AG09319 (cell line): Measurements from ENCODE around the gene FGF19.
A peak's percentile ranks its signal among the peaks of the same experiment; 100 is the strongest.

Experiments
- DNase-seq: peaks from one replicate; pipeline ENCODE4 v3.0.0-alpha.2; 2010; ENCODE audit warnings: low read depth; ENCODE audit errors: extremely low read depth
- TF ChIP-seq, protein P1 (sequence below): IDR thresholded peaks from 2 replicates; pipeline ENCODE4 v1.5.1; 2011; ENCODE audit warnings: low read depth, mild to moderate bottlenecking, inconsistent platforms, low read length, moderate library complexity

The FGF19 gene

DNA sequence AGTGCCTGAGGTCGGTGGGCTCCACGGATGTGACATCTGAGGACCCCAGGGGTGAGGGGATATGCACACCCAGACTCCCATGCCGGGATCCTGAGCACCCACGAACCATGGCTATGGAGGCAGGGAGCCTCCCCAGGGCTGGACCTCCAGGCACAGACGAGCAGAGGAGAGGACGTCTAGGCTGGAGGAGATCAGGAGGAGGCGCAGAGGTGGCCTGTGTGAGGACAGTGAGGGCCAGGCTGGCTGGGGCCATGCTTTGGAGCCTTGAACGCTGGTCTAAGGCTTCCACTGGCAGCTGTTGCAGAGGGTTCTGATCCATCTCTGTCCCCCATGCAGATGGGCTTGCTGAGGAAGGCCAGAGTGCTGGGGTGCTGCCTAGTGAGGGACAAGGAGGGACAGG, 42.3 kb upstream of the FGF19 start:
- DNase-seq = no peak
- TF ChIP-seq, protein P1, sequence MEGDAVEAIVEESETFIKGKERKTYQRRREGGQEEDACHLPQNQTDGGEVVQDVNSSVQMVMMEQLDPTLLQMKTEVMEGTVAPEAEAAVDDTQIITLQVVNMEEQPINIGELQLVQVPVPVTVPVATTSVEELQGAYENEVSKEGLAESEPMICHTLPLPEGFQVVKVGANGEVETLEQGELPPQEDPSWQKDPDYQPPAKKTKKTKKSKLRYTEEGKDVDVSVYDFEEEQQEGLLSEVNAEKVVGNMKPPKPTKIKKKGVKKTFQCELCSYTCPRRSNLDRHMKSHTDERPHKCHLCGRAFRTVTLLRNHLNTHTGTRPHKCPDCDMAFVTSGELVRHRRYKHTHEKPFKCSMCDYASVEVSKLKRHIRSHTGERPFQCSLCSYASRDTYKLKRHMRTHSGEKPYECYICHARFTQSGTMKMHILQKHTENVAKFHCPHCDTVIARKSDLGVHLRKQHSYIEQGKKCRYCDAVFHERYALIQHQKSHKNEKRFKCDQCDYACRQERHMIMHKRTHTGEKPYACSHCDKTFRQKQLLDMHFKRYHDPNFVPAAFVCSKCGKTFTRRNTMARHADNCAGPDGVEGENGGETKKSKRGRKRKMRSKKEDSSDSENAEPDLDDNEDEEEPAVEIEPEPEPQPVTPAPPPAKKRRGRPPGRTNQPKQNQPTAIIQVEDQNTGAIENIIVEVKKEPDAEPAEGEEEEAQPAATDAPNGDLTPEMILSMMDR = no peak

- DNase-seq = no peak
- TF ChIP-seq, protein P1 = no peak
These were observed 41.4 kb upstream of the FGF19 start for GRCh38 chr11:69745201-69745600.

DNA sequence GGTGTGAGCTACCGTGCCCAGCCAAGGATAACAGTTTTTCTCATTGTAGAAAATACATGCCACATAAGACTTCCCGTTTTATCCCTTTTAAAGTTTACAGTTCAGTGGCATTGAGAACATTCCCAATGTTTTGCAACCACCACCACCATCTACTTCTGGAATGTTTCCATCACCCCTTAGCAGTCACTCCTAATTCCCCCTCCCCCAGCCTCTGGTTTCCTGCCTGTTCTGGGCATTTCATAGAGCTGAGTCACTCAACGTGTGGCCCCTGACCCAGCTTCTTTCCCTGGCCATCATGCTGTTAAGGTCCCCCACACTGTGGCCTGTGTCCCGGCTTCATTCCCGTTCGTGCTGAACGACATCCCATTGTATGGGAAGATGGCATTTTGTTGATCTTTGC, 40.6 kb upstream of the FGF19 start:
- TF ChIP-seq, protein P1 = no peak
- peak; percentile 4 for DNase-seq

- TF ChIP-seq, protein P1 = no peak
- DNase-seq = no peak
These were observed 31.0 kb upstream of the FGF19 start for GRCh38 chr11:69734841-69735240.

- DNase-seq = no peak
- TF ChIP-seq, protein P1 = no peak
These were observed 30.5 kb upstream of the FGF19 start for GRCh38 chr11:69734367-69734766.

GRCh38 chr11:69732910-69733309, 29.1 kb upstream of the FGF19 start:
- TF ChIP-seq, protein P1 = no peak
- no peak for DNase-seq

GRCh38 chr11:69731110-69731509, 27.3 kb upstream of the FGF19 start:
- TF ChIP-seq, protein P1 = no peak
- no peak for DNase-seq
